Measurements from ENCODE around the gene CYP27A1.

CYP27A1 gene

DNA sequence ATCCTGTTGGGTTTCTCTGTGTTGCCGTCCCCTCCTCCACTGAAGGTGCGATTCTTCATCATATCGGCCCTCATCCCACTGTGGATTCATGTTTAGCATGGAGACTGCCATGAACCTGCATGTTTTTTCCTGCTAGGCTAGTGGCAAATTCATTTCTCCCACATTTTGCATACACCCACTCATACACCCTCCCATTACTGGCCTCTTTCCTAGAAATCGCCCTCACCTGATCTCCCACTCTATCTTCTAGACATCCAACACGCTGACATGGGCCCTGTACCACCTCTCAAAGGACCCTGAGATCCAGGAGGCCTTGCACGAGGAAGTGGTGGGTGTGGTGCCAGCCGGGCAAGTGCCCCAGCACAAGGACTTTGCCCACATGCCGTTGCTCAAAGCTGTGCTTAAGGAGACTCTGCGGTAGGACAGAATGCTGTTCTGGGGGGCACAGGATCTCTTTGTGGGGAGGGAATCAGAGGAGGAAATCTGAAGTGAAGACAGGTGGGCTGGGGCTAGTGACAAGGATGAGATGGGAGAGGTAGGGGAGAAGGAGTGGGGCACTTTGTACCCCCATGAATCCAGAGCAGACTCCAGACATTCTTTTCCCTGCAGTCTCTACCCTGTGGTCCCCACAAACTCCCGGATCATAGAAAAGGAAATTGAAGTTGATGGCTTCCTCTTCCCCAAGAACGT is 32.0 kb downstream of the CYP27A1 start:
- Histone ChIP-seq H3K9ac (ENCODE audit: low read length) (no peak overlapping the region), H3K9me3 (ENCODE audit: control insufficient read depth, low read depth, low read length) (no peaks in the 10 kb centered on the region), H3K27me3 (ENCODE audit: control insufficient read depth, insufficient read depth, low read length) (no peaks in the 10 kb centered on the region), H3K27ac (ENCODE audit: low read length) (no peak overlapping the region), H3K4me3 (ENCODE audit: low read length) (no peak overlapping the region), H3K36me3 (ENCODE audit: control insufficient read depth, low read depth, low read length) (no peaks in the 10 kb centered on the region), H3K4me1 (ENCODE audit: control insufficient read depth, low read depth, low read length) (no peaks in the 10 kb centered on the region)

DNA sequence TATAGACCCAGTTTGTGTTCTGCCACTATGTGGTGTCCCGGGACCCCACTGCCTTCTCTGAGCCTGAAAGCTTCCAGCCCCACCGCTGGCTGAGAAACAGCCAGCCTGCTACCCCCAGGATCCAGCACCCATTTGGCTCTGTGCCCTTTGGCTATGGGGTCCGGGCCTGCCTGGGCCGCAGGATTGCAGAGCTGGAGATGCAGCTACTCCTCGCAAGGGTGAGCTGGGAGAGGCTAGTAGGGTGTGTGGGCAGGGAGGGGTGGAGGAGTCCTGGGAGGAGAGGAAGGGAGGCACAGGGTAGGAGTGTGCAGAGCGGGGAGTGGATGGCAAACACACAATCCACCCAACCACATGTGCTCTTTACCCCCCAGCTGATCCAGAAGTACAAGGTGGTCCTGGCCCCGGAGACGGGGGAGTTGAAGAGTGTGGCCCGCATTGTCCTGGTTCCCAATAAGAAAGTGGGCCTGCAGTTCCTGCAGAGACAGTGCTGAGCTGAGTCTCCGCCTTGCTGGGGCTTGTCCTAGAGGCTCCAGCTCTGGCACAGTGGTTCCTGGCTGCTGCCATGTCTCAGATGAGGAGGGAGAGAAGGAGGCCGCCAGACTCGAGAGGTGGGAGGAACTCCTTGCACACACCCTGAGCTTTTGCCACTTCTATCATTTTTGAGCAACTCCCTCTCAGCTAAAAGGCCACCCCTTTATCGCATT is 32.7 kb downstream of the CYP27A1 start:
- Histone ChIP-seq H3K36me3 (ENCODE audit: control insufficient read depth, low read depth, low read length) (no peaks in the 10 kb centered on the region), H3K9me3 (ENCODE audit: control insufficient read depth, low read depth, low read length) (no peaks in the 10 kb centered on the region), H3K4me1 (ENCODE audit: control insufficient read depth, low read depth, low read length) (no peaks in the 10 kb centered on the region), H3K9ac (ENCODE audit: low read length) (no peak overlapping the region), H3K27ac (ENCODE audit: low read length) (no peak overlapping the region), H3K27me3 (ENCODE audit: control insufficient read depth, insufficient read depth, low read length) (no peaks in the 10 kb centered on the region), H3K4me3 (ENCODE audit: low read length) (no peak overlapping the region)

DNA sequence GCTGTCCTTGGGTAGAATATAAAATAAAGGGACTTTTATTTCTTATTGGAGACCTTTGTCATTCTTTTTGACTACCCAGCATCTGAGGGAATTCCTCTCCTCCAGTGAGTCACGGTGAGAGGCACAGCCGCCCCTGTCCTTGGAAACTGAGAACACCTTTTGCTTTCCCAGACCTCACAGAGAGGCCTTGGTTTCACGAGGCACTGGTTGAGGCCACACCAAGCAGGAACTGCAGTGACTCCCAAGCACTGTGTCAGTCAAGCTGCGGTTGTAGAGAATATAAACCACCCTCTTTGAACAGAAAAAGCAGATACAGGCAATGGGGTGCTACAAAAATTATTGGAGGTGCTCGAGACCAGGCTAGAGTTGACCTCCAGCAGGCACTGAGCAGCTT is 33.3 kb downstream of the CYP27A1 start:
- Histone ChIP-seq H3K4me3 (ENCODE audit: low read length) (no peak overlapping the region), H3K4me1 (ENCODE audit: control insufficient read depth, low read depth, low read length) (no peaks in the 10 kb centered on the region), H3K36me3 (ENCODE audit: control insufficient read depth, low read depth, low read length) (no peaks in the 10 kb centered on the region), H3K27me3 (ENCODE audit: control insufficient read depth, insufficient read depth, low read length) (no peaks in the 10 kb centered on the region), H3K27ac (ENCODE audit: low read length) (no peak overlapping the region), H3K9me3 (ENCODE audit: control insufficient read depth, low read depth, low read length) (no peaks in the 10 kb centered on the region), H3K9ac (ENCODE audit: low read length) (no peak overlapping the region)

DNA sequence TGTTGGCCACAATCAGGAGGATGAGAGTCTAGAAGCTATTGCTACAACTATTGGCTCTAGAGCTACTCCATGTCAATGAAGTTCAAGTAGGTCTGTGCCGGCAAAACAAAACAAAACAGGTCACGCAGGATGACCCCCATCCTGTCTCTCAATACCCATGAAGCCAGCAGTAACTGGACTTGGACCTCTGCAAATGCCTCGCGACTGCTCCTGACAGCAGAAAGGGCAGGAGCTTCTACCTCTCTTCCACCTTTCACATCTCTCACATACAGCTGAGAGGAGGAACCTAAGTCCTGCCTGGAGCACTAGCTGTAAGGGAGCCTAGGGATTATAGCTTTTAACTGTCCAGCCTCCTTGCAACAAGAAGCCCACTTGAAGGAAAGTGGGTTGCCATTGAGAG is 33.7 kb downstream of the CYP27A1 start:
- Histone ChIP-seq H3K27ac (ENCODE audit: low read length) (no peak overlapping the region), H3K27me3 (ENCODE audit: control insufficient read depth, insufficient read depth, low read length) (no peaks in the 10 kb centered on the region), H3K4me1 (ENCODE audit: control insufficient read depth, low read depth, low read length) (no peaks in the 10 kb centered on the region), H3K4me3 (ENCODE audit: low read length) (no peak overlapping the region), H3K9ac (ENCODE audit: low read length) (no peak overlapping the region), H3K36me3 (ENCODE audit: control insufficient read depth, low read depth, low read length) (no peaks in the 10 kb centered on the region), H3K9me3 (ENCODE audit: control insufficient read depth, low read depth, low read length) (no peaks in the 10 kb centered on the region)

DNA sequence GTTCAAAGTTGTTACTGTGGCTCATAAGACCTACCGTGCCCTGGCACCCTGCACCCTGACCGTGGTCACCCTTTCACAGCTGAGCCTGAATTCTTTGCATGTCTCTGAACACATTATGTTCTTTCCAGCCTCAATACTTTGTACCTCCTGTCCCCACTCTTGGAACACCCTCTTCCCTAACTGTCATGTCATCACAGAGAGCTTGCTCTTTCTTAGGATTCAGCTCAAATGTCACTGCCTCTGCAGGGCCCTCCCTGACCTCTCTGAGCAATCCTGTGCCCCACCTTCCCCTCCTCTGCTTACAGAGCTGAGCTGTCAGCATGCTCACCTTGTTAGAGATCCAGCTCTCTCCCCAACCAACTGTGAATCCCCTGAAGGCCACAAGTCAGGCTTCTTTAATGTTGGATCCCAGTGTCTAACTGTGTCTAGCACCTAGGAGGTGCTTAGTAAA is 34.6 kb downstream of the CYP27A1 start:
- Histone ChIP-seq H3K9ac (ENCODE audit: low read length) (no peak overlapping the region), H3K27me3 (ENCODE audit: control insufficient read depth, insufficient read depth, low read length) (no peaks in the 10 kb centered on the region), H3K36me3 (ENCODE audit: control insufficient read depth, low read depth, low read length) (no peaks in the 10 kb centered on the region), H3K4me3 (ENCODE audit: low read length) (no peak overlapping the region), H3K9me3 (ENCODE audit: control insufficient read depth, low read depth, low read length) (no peaks in the 10 kb centered on the region), H3K4me1 (ENCODE audit: control insufficient read depth, low read depth, low read length) (no peaks in the 10 kb centered on the region), H3K27ac (ENCODE audit: low read length) (no peak overlapping the region)

- no peaks in the 10 kb centered on the region for H3K4me1 ChIP-seq (ENCODE audit: control insufficient read depth, low read depth, low read length)
- H3K27me3 ChIP-seq (ENCODE audit: control insufficient read depth, insufficient read depth, low read length) = no peaks in the 10 kb centered on the region
- no peaks in the 10 kb centered on the region for H3K36me3 ChIP-seq (ENCODE audit: control insufficient read depth, low read depth, low read length)
- no peaks in the 10 kb centered on the region for H3K9me3 ChIP-seq (ENCODE audit: control insufficient read depth, low read depth, low read length)
- no peak overlapping the region for H3K4me3 ChIP-seq (ENCODE audit: low read length)
- no peak overlapping the region for H3K9ac ChIP-seq (ENCODE audit: low read length)
- no peak overlapping the region for H3K27ac ChIP-seq (ENCODE audit: low read length)
These were observed 37.1 kb downstream of the CYP27A1 start for GRCh38 chr2:218819093-218819492.

DNA sequence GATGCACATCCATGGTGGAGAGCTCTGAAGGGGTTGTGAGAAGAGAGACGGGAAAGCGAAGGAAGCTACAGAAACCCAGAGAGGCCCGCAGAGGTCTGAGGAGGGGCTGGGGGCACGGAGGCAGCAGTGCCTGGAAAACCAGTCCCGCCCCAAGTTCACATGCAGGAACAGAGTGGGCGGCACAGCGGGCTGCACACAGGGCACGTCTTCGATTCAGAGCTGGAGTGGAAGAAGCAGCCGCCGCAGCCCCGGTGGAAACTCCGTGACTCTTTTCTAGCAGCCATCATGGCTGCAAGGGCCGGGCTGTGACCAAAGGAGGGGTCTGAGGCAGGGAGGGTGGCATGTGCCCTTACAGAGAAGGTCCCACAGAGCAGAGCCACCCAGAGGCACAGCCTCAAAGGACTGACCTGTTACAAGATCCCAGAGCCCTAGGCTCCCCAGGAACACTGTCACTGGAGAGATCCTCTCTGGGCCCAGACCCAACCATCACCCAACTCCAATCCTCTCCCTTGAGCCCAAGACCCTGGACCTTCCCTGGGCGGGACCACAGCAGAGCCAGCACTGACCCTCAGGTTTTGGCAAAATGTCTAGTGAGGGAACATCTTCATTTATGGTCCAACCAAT is 38.9 kb downstream of the CYP27A1 start:
- Histone ChIP-seq H3K27ac (ENCODE audit: low read length) (no peak overlapping the region), H3K36me3 (ENCODE audit: control insufficient read depth, low read depth, low read length) (no peaks in the 10 kb centered on the region), H3K9me3 (ENCODE audit: control insufficient read depth, low read depth, low read length) (no peaks in the 10 kb centered on the region), H3K4me3 (ENCODE audit: low read length) (no peak overlapping the region), H3K27me3 (ENCODE audit: control insufficient read depth, insufficient read depth, low read length) (no peaks in the 10 kb centered on the region), H3K4me1 (ENCODE audit: control insufficient read depth, low read depth, low read length) (no peaks in the 10 kb centered on the region), H3K9ac (ENCODE audit: low read length) (no peak overlapping the region)

- Histone ChIP-seq H3K27me3 (ENCODE audit: control insufficient read depth, insufficient read depth, low read length) (no peaks in the 10 kb centered on the region), H3K36me3 (ENCODE audit: control insufficient read depth, low read depth, low read length) (no peaks in the 10 kb centered on the region), H3K9me3 (ENCODE audit: control insufficient read depth, low read depth, low read length) (no peaks in the 10 kb centered on the region), H3K4me1 (ENCODE audit: control insufficient read depth, low read depth, low read length) (no peaks in the 10 kb centered on the region), H3K9ac (ENCODE audit: low read length) (no peak overlapping the region), H3K4me3 (ENCODE audit: low read length) (no peak overlapping the region), H3K27ac (ENCODE audit: low read length) (no peak overlapping the region)
These were observed 39.8 kb downstream of the CYP27A1 start for GRCh38 chr2:218821605-218822211.

DNA sequence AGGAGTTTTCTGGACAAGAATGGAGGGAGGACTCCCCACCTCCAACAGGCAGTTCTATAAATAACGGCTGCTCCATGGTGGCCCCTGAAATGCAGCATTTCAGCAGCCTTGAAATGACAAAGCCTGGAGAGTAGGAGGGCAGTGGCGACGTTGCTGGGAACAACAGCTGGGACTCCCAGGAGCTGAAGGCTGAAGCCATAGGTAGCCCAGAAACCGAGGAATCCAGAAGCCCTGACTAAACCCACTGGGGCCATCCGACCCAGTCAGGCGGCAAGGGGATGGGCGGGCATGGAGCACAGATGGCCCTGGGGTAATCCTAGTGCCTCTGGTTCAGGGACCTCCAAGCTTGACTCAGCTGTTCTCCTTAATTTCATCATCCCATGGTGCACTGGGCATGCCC is 40.7 kb downstream of the CYP27A1 start:
- Histone ChIP-seq H3K9ac (ENCODE audit: low read length) (no peak overlapping the region), H3K27me3 (ENCODE audit: control insufficient read depth, insufficient read depth, low read length) (no peaks in the 10 kb centered on the region), H3K36me3 (ENCODE audit: control insufficient read depth, low read depth, low read length) (no peaks in the 10 kb centered on the region), H3K4me3 (ENCODE audit: low read length) (no peak overlapping the region), H3K9me3 (ENCODE audit: control insufficient read depth, low read depth, low read length) (no peaks in the 10 kb centered on the region), H3K27ac (ENCODE audit: low read length) (no peak overlapping the region), H3K4me1 (ENCODE audit: control insufficient read depth, low read depth, low read length) (no peaks in the 10 kb centered on the region)

- Histone ChIP-seq H3K9me3 (ENCODE audit: control insufficient read depth, low read depth, low read length) (no peaks in the 10 kb centered on the region), H3K27ac (ENCODE audit: low read length) (no peak overlapping the region), H3K9ac (ENCODE audit: low read length) (no peak overlapping the region), H3K4me1 (ENCODE audit: control insufficient read depth, low read depth, low read length) (no peaks in the 10 kb centered on the region), H3K36me3 (ENCODE audit: control insufficient read depth, low read depth, low read length) (no peaks in the 10 kb centered on the region), H3K4me3 (ENCODE audit: low read length) (no peak overlapping the region), H3K27me3 (ENCODE audit: control insufficient read depth, insufficient read depth, low read length) (no peaks in the 10 kb centered on the region)
These were observed 41.4 kb downstream of the CYP27A1 start for GRCh38 chr2:218823196-218823855.

- H3K9ac ChIP-seq (ENCODE audit: low read length) = no peak overlapping the region
- H3K27ac ChIP-seq (ENCODE audit: low read length) = no peak overlapping the region
- no peak overlapping the region for H3K4me3 ChIP-seq (ENCODE audit: low read length)
- no peaks in the 10 kb centered on the region for H3K27me3 ChIP-seq (ENCODE audit: control insufficient read depth, insufficient read depth, low read length)
- H3K9me3 ChIP-seq (ENCODE audit: control insufficient read depth, low read depth, low read length) = no peaks in the 10 kb centered on the region
- no peaks in the 10 kb centered on the region for H3K36me3 ChIP-seq (ENCODE audit: control insufficient read depth, low read depth, low read length)
- H3K4me1 ChIP-seq (ENCODE audit: control insufficient read depth, low read depth, low read length) = no peaks in the 10 kb centered on the region
These were observed 42.1 kb downstream of the CYP27A1 start for GRCh38 chr2:218824004-218824403.

All from iPS-18a (cell line).